HepG2 (cell line): ENCODE measurements around the gene CCL13. TPM values are rescaled to one million over a fixed set of nuclear protein-coding genes. Genes with fewer than 3 reads are reported as not detected.

Experiments
- ATAC-seq: fragments of 200-7000 bp; cut with Tn5 transposase; 3 replicates; pipeline ENCODE4 v1.9.1; 2020; ENCODE audit warnings: mild to moderate bottlenecking, moderate library complexity
- BruUV-seq: library from RNA; stranded (reverse); fragments of 400-500 nt; replicated peaks from 2 replicates; lab custom pipeline; 2021; lab: Mats Ljungman, UMichigan
- CTCF ChIA-PET: fragments of 300-600 bp; formaldehyde crosslinking; extraction: SDS; loops from one replicate; lab custom pipeline; 2021; ENCODE audit warnings: low total read pairs, inconsistent platforms, low intra/inter-chr PET ratio; lab: Yijun Ruan, JAX
- POLR2A ChIA-PET: fragments of 350-600 bp; sonication (Branson Sonifier 250); formaldehyde crosslinking; loops from one replicate; lab custom pipeline; 2020; ENCODE audit warnings: antibody characterized with exemption, inconsistent platforms; lab: Yijun Ruan, JAX
- DNase-seq: peaks from one replicate; pipeline ENCODE4 v3.0.0-alpha.2; 2015; ENCODE audit warnings: low spot score
- FAIRE-seq: peaks from 3 replicates; lab custom pipeline; 2011; peaks lifted over from hg19 to GRCh38; lab: Jason Lieb, UNC
- H2AFZ ChIP-seq: one replicate; pipeline ENCODE4 v1.6.1; 2011; ENCODE audit warnings: low read length, inconsistent platforms
- H3K27ac ChIP-seq: fragments of 300-600 bp; 3 replicates; pipeline ENCODE4 v1.8.0; 2011; ENCODE audit warnings: mixed run types, mild to moderate bottlenecking, mixed read lengths, low read length, inconsistent platforms; ENCODE audit not compliant: insufficient read depth; ENCODE audit errors: extremely low read length
- H3K27me3 ChIP-seq, 2 experiments: fragments of 200-600 bp in 1 of 2; 2 replicates in 1 of 2; 3 replicates in 1 of 2; pipeline versions ENCODE4 v1.6.0 to v1.8.0; 2011; ENCODE audit warnings: low read length in 2 of 2, mild to moderate bottlenecking in 2 of 2, moderate library complexity in 2 of 2, inconsistent platforms in 1 of 2; ENCODE audit not compliant: insufficient read depth in 2 of 2, control insufficient read depth in 1 of 2
- H3K36me3 ChIP-seq, 2 experiments: fragments of 200-600 bp in 1 of 2; replicated peaks in 1 of 2; 2 replicates in 1 of 2; 3 replicates in 1 of 2; pipeline versions ENCODE4 v1.5.1 to v1.8.0; 2011; ENCODE audit warnings: low read length in 2 of 2, inconsistent platforms in 1 of 2; ENCODE audit not compliant: insufficient read depth in 2 of 2, control insufficient read depth in 1 of 2
- H3K4me1 ChIP-seq: 2 replicates; pipeline ENCODE4 v1.5.1; 2012; ENCODE audit warnings: low read length, inconsistent platforms; ENCODE audit not compliant: insufficient read depth
- H3K4me2 ChIP-seq: 2 replicates; pipeline ENCODE4 v1.6.0; 2011; ENCODE audit warnings: low read depth, low read length, inconsistent platforms
- H3K4me3 ChIP-seq, 3 experiments: fragments of 200-600 bp in 1 of 3; sonication (generic), shearing (Covaris generic) in 1 of 3; replicated peaks in 1 of 3; 2 replicates each; pipeline ENCODE4 v1.5.1; 2011 to 2016; ENCODE audit warnings: low read length in 3 of 3, inconsistent platforms in 2 of 3, low read depth in 2 of 3, mild to moderate bottlenecking in 2 of 3, control low read depth in 1 of 3, mixed read lengths in 1 of 3; ENCODE audit not compliant: insufficient read depth in 1 of 3
- H3K79me2 ChIP-seq: one replicate; pipeline ENCODE4 v1.6.1; 2011; ENCODE audit warnings: low read length, inconsistent platforms; ENCODE audit not compliant: insufficient read depth
- H3K9ac ChIP-seq: 2 replicates; pipeline ENCODE4 v1.6.0; 2011; ENCODE audit warnings: mild to moderate bottlenecking, low read depth, low read length, inconsistent platforms; ENCODE audit not compliant: insufficient read depth
- H3K9me3 ChIP-seq: 2 replicates; pipeline ENCODE4 v1.5.1; 2012; ENCODE audit warnings: mild to moderate bottlenecking, low read length
- H4K20me1 ChIP-seq: 2 replicates; pipeline ENCODE4 v1.6.0; 2011; ENCODE audit warnings: inconsistent platforms, mild to moderate bottlenecking, low read length, moderate library complexity; ENCODE audit not compliant: insufficient read depth
- ATF7 ChIP-seq, 2 experiments: fragments of 450-650 bp in 1 of 2; sonication (generic) in 1 of 2; formaldehyde crosslinking in 1 of 2; IDR thresholded peaks; 2 replicates each; pipeline versions ENCODE4 v1.4.0 to v1.6.1; 2016 to 2020; ENCODE audit warnings: antibody characterized with exemption in 1 of 2, mild to moderate bottlenecking in 1 of 2, missing genetic modification reagents in 1 of 2
- CREB1 ChIP-seq, 2 experiments: fragments of 450-650 bp in 1 of 2; IDR thresholded peaks; 2 replicates each; pipeline ENCODE4 v1.6.1; 2016 to 2017; ENCODE audit warnings: control low read depth in 1 of 2, mild to moderate bottlenecking in 1 of 2, missing compliant biosample characterization in 1 of 2, missing genetic modification characterization in 1 of 2
- CREB3 ChIP-seq: sonication (generic); formaldehyde crosslinking; IDR thresholded peaks from 2 replicates; pipeline ENCODE4 v1.5.0; 2020; ENCODE audit warnings: missing genetic modification reagents
- MAFF ChIP-seq: IDR thresholded peaks from 2 replicates; pipeline ENCODE4 v1.6.1; 2011; ENCODE audit warnings: low read depth, low read length, improper control_type of control experiment
- MAFK ChIP-seq, 2 experiments: IDR thresholded peaks in 1 of 2; conservative IDR thresholded peaks in 1 of 2; 2 replicates each; pipeline ENCODE4 v1.6.1; 2011; ENCODE audit warnings: improper control_type of control experiment in 2 of 2, low read length in 2 of 2
- PLRG1 ChIP-seq: fragments of 450-650 bp; conservative IDR thresholded peaks from 2 replicates; pipeline ENCODE4 v1.6.1; 2016
- ZNF687 ChIP-seq: sonication (generic); formaldehyde crosslinking; IDR thresholded peaks from 2 replicates; pipeline ENCODE4 v1.5.1; 2020; ENCODE audit warnings: mild to moderate bottlenecking, missing genetic modification reagents, moderate library complexity
- WGBS: methylation state at CpG from one replicate; pipeline ENCODE4 v1.1.6; 2017; ENCODE audit warnings: low lambda C conversion rate; 5-methylcytosine and 5-hydroxymethylcytosine counted together
- in situ Hi-C: cut with HindIII; loops from 2 replicates; pipeline ENCODE4 v1.10.0; 2017; ENCODE audit warnings: low pct_unique_long_range_greater_than_20kb; ENCODE audit not compliant: extremely low pct_ligation_motif_present
- intact Hi-C: fragments of 100-400 bp; cut with micrococcal nuclease; formaldehyde crosslinking; loops from one replicate; pipeline ENCODE4 v1.10.0; 2022; ENCODE audit not compliant: unreplicated experiment
- polyA plus RNA-seq, 8 experiments: library from polyadenylated mRNA; depleted of rRNA in 3 of 8; stranded (reverse) in 7 of 8; unstranded in 1 of 8; fragments of >200 nt; fragmentation: Illumina TruSeq in 4 of 8; extraction: Trizol in 4 of 8; gene quantifications; 2 replicates each; pipeline versions ENCODE4 v1.2.1 to v1.2.3, GENCODE V29; 2011 to 2016; ENCODE audit warnings: low read depth in 4 of 8, missing spikeins in 1 of 8, mixed read lengths in 1 of 8; ENCODE audit not compliant: insufficient read depth in 1 of 8
- total RNA-seq, 5 experiments: library from RNA; depleted of rRNA; stranded (reverse); fragments of >200 nt; fragmentation: Illumina TruSeq; extraction: Trizol; gene quantifications; 2 replicates each; pipeline ENCODE4 v1.2.3, GENCODE V29; 2016; ENCODE audit warnings: low read depth in 1 of 5

The CCL13 gene
- total and polyA plus RNA-seq, 2 of the 13 experiments (the other 11 are each of a cell fraction or from before 2014, with no cell fraction given) = not detected

GRCh38 chr17:34319039-34319483 lies 37.2 kb upstream of the CCL13 start, which contains the start of gene CCL8:
CCL8 (plus strand) TSS chr17:34319435; CDS start chr17:34319502, 67 bp downstream.
- Histone ChIP-seq H3K9ac (no peak within 1 kb of the TSS), H3K79me2 (no peaks in the 10 kb centered on the region), H4K20me1 (no peaks in the 10 kb centered on the region), H3K27me3 (no peaks in the 10 kb centered on the region; a peak in 1 of 5 replicates), H2AFZ (no peak within 1 kb of the TSS), H3K27ac (no peak within 1 kb of the TSS), H3K4me3 (no peak within 1 kb of the TSS), H3K36me3 (no peaks in the 10 kb centered on the region), H3K4me1 (no peaks in the 10 kb centered on the region), H3K9me3 (no peaks in the 10 kb centered on the region), H3K4me2 (no peak within 1 kb of the TSS)
- TF ChIP-seq MAFF = peak; percentile 87
- TF ChIP-seq ZNF687 (CRISPR knock-in tag) = no peak
- no peak for TF ChIP-seq CREB3 (CRISPR knock-in tag)
- no peak for TF ChIP-seq PLRG1
- peak; percentile 82 for TF ChIP-seq CREB1 (IDR thresholded peaks at IDR 0.05)
- no peak for TF ChIP-seq CREB1 (CRISPR knock-in tag; IDR thresholded peaks at IDR 0.05)
- peak; percentile 72; the same call in 1 of the 2 replicates for TF ChIP-seq ATF7 (IDR thresholded peaks at IDR 0.05)
- no peak for TF ChIP-seq ATF7 (CRISPR knock-in tag; IDR thresholded peaks at IDR 0.05)
- TF ChIP-seq MAFK (conservative IDR thresholded peaks at IDR 0.05 in 1 of 2, IDR thresholded peaks at IDR 0.05 in 1 of 2; ENCODE audit: low read length in 2 of 2) = peak; percentile 84 to 92
- 4% methylated on average over 2 of the region's 2 CpGs for WGBS
- ChIA-PET CTCF (interaction anchor here (1.2 kb wide), 1 partner anchor 43 kb away, joined by 3 read pairs; no protein-coding TSS in a partner anchor), POLR2A (no interaction called here)
- intact Hi-C loops (no loop called here), in situ Hi-C loops (no loop called here)
- BruUV-seq = no TSS peak
- no peak for ATAC-seq
- no peak for DNase-seq
- no peak for FAIRE-seq
